GM12874 (cell line): Measurements from ENCODE around the gene CYP51A1.

ENCODE experiments used
- TF ChIP-seq, protein P1 (sequence below): IDR thresholded peaks from 2 replicates; pipeline ENCODE4 v1.5.1; 2011; ENCODE audit warnings: low read depth, mild to moderate bottlenecking, control low read depth, low read length, moderate library complexity; ENCODE audit not compliant: insufficient read depth

CYP51A1 gene

DNA sequence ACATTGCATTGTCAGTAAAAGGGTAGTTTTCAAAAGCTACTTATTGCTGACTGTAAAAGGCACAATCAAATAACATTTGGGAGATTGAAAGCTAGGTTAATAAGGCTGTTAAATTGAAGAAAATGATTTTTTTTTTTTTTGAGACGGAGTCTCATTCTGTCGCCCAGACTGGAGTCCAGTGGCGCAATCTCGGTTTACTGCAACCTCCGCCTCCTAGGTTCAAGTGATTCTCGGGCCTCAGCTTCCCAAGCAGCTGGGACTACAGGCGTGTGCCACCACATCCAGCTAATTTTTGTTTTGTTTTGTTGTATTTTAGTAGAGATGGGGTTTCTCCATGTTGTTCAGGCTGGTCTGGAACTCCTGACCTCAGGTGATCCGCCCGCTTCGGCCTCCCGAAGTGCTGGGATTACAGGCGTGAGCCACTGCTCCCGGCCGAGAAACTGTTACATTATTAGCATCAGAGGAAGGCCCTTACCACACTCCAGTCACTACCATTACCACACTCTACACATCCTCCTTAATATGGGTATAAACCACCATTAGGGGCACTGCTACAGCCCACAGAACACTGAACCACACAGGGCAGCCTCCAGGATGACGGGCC, 1.0 kb downstream of the CYP51A1 start:
- TF ChIP-seq, protein P1, sequence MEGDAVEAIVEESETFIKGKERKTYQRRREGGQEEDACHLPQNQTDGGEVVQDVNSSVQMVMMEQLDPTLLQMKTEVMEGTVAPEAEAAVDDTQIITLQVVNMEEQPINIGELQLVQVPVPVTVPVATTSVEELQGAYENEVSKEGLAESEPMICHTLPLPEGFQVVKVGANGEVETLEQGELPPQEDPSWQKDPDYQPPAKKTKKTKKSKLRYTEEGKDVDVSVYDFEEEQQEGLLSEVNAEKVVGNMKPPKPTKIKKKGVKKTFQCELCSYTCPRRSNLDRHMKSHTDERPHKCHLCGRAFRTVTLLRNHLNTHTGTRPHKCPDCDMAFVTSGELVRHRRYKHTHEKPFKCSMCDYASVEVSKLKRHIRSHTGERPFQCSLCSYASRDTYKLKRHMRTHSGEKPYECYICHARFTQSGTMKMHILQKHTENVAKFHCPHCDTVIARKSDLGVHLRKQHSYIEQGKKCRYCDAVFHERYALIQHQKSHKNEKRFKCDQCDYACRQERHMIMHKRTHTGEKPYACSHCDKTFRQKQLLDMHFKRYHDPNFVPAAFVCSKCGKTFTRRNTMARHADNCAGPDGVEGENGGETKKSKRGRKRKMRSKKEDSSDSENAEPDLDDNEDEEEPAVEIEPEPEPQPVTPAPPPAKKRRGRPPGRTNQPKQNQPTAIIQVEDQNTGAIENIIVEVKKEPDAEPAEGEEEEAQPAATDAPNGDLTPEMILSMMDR, result no peak

DNA sequence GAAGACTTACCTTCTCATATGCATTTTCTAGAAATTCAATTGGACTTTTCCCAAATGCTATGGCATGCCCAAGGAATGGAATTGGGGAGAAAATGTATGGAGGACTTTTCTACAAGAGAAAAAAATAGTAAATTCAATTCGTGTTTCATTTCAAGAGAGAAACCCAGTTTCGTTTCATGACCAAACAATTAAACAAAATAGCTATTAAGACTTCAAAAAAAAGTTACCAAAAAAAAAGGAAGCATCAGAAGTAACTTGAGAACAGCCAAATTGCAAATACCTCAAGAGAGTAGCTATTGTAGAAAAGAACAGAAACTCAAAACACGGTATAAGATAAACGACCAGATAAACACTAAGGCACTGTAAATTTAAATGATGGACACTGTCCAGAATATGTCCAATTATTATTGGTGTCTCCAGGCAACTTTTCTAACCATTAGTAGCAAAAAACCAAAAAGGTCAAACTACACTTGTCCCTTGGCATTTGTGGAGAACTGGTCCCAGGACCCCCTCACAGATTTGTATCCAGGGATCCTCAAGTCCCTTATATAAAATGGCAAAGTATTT, 2.4 kb downstream of the CYP51A1 start:
- TF ChIP-seq, protein P1, result no peak

DNA sequence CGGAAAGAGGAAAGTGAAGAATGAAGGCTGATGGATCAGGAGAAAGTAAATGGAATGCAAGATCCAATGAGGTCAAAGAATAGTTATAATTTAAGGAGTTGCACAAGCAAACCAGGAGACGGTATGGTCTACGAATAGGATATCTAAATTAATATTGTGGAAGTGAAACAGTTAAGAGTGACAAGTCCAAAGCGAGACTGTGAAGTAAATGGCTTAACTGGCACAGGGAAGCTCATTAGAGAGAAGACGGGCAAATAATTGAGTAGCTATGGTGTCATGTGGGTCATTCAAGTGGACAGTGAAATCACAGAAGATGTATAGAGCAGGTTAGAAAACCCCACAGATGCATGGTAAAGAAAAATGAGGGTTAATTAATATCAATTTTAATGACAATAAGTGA, 3.2 kb downstream of the CYP51A1 start:
- TF ChIP-seq, protein P1, result no peak

DNA sequence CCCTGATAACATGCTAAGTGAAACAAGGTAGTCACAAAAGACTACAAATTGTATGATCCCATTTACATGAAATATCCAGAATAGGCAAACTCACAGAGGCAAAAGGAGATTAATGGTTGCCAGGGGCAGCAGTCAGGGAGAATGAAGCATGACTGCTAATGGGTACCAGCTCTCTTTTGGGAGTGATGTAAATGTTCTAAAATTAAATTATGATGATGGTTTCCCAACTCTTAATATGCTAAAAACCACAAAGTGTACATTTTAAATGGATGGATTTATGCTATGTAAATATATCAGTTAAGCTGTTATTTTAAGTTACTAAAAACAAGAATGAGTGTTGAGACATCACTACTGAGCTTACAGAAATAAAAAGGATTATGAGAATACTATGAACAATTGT, 12.6 kb downstream of the CYP51A1 start:
- TF ChIP-seq, protein P1, result no peak

DNA sequence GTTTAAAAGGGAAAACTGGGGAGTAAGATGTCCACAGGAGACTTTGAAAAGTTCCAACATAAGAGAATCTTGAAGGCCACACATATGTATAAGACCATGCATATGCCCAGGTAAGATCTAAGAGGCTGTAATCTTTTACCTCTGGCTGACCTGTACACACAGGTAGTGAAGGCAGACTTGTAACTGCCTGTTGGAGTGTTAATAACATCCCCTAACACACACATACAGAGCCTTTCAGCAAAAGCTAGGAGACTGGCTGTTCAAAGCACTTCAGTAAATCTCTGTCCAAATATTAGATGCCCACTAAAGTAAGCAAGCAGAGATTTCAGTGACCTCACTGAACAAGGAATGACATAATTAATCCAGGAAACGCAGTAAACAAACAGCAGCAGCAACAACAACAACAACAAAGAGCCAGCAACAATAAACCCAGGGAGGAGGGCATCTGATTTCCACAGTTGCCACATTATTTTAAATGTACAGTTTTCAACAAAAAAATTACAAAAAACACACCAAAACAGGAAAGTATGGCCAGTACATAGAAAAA, 15.0 kb downstream of the CYP51A1 start:
- TF ChIP-seq, protein P1, result no peak

DNA sequence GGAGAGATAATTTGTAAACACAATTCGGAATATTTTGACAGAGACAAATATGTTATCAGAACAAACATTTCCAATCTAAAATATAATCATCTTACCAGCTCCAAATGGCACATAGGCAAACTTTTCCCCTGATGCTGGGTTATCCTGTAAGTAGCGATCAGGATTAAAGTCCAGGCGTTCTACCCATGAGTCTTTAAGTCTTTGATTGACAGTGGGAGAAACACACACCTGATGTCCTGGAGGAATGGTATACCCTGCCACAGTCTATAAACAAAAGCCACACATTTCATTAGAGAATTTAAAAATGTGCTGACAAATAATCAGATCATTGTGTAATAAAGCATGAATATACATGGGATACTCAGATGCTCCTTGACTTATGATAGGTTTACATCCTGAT, 17.3 kb downstream of the CYP51A1 start:
- TF ChIP-seq, protein P1, result no peak

DNA sequence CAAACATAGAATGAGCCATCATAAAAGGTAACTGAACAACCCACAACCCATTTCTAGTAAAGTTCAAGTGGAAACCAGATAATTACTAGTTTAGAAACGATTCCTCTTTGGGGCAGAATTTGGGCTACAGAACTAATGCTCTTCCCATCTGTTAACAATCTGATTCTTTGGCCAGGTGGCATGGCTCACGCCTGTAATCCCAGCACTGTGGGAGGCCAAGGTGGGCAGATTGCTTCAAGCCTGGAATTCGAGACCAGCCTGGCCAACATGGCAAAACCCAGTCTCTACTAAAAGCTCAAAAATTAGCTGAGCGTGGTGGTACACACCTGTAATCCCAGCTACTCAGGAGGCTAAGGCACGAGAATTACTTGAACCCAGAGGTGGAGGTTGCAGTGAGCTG, 18.5 kb downstream of the CYP51A1 start:
- TF ChIP-seq, protein P1, result no peak
